LHCN-M2 (cell line): Measurements from ENCODE around the gene HOXB6. TPM values are rescaled to one million over a fixed set of nuclear protein-coding genes. Genes with fewer than 3 reads are reported as not detected.

Source experiments
- DNase-seq: peaks from one replicate; pipeline ENCODE4 v3.0.0-alpha.2; 2012; ENCODE audit warnings: low read depth
- total RNA-seq: library from RNA; depleted of rRNA; stranded (reverse); fragments of >200 nt; gene quantifications from 2 replicates; pipeline ENCODE4 v1.2.3, GENCODE V29; 2014

Gene HOXB6
- total RNA-seq, 1 experiment from 2014 or later = 24.9 TPM

GRCh38 chr17:48596000-48596734 lies 8.6 kb downstream of the HOXB6 start:
- no peak for DNase-seq

- no peak for DNase-seq
These were observed 9.3 kb downstream of the HOXB6 start for GRCh38 chr17:48595278-48595999.

- DNase-seq = no peak
These were observed 10.1 kb downstream of the HOXB6 start for GRCh38 chr17:48594538-48595277.

GRCh38 chr17:48593840-48594537 lies 10.8 kb downstream of the HOXB6 start:
- peak; percentile 85 for DNase-seq

GRCh38 chr17:48593126-48593829 lies 11.5 kb downstream of the HOXB6 start, which contains the start of gene HOXB5:
TSS of gene HOXB5 (minus strand) at chr17:48593779. CDS start at chr17:48593682, 97 bp downstream.
- DNase-seq = no peak

GRCh38 chr17:48592577-48592976 lies 12.2 kb downstream of the HOXB6 start:
- DNase-seq = no peak

- DNase-seq = no peak
These were observed 12.7 kb downstream of the HOXB6 start for GRCh38 chr17:48592057-48592514.

- no peak for DNase-seq
These were observed 13.3 kb downstream of the HOXB6 start for GRCh38 chr17:48591255-48592056.

- DNase-seq = no peak
These were observed 14.1 kb downstream of the HOXB6 start for GRCh38 chr17:48590607-48591161.

- DNase-seq = no peak
These were observed 14.8 kb downstream of the HOXB6 start, which contains the start of gene HOXB3 for GRCh38 chr17:48589831-48590606. TSS of gene HOXB3 (minus strand) at chr17:48590241. CDS start at chr17:48552474, 37,767 bp downstream.

- no peak for DNase-seq
These were observed 15.5 kb downstream of the HOXB6 start for GRCh38 chr17:48589060-48589830.

- DNase-seq = peak; percentile 29
These were observed 16.3 kb downstream of the HOXB6 start for GRCh38 chr17:48588528-48588927.

- DNase-seq = no peak
These were observed 16.7 kb downstream of the HOXB6 start for GRCh38 chr17:48588074-48588415.

GRCh38 chr17:48587276-48588073 lies 17.3 kb downstream of the HOXB6 start:
- DNase-seq = peak; percentile 68

GRCh38 chr17:48586355-48587258 lies 18.2 kb downstream of the HOXB6 start:
- DNase-seq = no peak

GRCh38 chr17:48584223-48584741 lies 20.5 kb downstream of the HOXB6 start:
- no peak for DNase-seq
